Mammary epithelial cell (primary cell): ENCODE data around the gene KLHL6.

Experiments
- EZH2 ChIP-seq: IDR thresholded peaks from 2 replicates; pipeline ENCODE4 v1.6.1; 2012; ENCODE audit warnings: low read length, inconsistent platforms, borderline replicate concordance
- TF ChIP-seq, protein P1 (sequence below), 2 donors: IDR thresholded peaks in 1 of 2; conservative IDR thresholded peaks in 1 of 2; 2 replicates each; pipeline ENCODE4 v1.5.1; 2011 to 2012; ENCODE audit warnings: inconsistent platforms in 2 of 2, low read length in 2 of 2, mild to moderate bottlenecking in 2 of 2, control low read depth in 1 of 2, low read depth in 1 of 2; ENCODE audit not compliant: insufficient read depth in 1 of 2; ENCODE audit errors: extremely low read depth in 1 of 2

DNA sequence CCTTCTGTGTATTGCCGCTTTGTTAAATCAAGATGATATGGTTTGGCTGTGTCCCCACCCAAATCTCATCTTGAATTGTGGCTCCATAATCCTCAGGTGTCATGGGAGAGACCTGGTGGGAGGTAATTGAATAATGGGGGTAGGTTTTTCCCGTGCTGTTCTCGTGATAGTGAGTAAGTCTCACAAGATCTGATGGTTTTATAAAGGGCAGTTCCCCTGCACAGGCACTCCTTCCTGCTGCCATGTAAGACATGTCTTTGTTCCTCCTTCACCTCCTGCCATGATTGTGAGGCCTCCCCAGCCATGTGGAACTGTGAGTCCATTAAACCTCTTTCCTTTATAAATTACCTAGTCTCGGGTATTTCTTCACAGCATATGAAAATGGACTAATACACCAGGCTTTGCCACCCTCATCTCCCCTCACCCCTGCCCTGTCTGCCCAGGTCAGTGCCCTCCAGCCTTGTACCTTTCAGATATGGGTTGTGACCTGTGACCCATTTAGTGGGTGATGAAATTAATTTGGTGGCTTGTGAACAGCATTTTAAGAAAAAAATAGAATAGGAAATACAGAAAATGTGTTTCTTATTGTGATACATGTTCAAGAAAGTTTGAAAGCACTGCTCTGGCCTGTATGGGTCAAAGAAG lies 71.0 kb downstream of the KLHL6 start:
- TF ChIP-seq, protein P1, sequence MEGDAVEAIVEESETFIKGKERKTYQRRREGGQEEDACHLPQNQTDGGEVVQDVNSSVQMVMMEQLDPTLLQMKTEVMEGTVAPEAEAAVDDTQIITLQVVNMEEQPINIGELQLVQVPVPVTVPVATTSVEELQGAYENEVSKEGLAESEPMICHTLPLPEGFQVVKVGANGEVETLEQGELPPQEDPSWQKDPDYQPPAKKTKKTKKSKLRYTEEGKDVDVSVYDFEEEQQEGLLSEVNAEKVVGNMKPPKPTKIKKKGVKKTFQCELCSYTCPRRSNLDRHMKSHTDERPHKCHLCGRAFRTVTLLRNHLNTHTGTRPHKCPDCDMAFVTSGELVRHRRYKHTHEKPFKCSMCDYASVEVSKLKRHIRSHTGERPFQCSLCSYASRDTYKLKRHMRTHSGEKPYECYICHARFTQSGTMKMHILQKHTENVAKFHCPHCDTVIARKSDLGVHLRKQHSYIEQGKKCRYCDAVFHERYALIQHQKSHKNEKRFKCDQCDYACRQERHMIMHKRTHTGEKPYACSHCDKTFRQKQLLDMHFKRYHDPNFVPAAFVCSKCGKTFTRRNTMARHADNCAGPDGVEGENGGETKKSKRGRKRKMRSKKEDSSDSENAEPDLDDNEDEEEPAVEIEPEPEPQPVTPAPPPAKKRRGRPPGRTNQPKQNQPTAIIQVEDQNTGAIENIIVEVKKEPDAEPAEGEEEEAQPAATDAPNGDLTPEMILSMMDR (conservative IDR thresholded peaks at IDR 0.05 in 1 of 2, IDR thresholded peaks at IDR 0.05 in 1 of 2; ENCODE audit: extremely low read depth in 1 of 2, insufficient read depth in 1 of 2, low read depth in 1 of 2, low read length in 2 of 2), result no peak
- TF ChIP-seq EZH2, result no peak
